Measurements from ENCODE around the gene MAP3K20. TPM values are rescaled to one million over a fixed set of nuclear protein-coding genes. Genes with fewer than 3 reads are reported as not detected.

The MAP3K20 gene
- total and polyA plus RNA-seq, 2 of the 8 experiments (the other 6 are each of a cell fraction or from before 2014, with no cell fraction given): 3.1 to 11.1 TPM

DNA sequence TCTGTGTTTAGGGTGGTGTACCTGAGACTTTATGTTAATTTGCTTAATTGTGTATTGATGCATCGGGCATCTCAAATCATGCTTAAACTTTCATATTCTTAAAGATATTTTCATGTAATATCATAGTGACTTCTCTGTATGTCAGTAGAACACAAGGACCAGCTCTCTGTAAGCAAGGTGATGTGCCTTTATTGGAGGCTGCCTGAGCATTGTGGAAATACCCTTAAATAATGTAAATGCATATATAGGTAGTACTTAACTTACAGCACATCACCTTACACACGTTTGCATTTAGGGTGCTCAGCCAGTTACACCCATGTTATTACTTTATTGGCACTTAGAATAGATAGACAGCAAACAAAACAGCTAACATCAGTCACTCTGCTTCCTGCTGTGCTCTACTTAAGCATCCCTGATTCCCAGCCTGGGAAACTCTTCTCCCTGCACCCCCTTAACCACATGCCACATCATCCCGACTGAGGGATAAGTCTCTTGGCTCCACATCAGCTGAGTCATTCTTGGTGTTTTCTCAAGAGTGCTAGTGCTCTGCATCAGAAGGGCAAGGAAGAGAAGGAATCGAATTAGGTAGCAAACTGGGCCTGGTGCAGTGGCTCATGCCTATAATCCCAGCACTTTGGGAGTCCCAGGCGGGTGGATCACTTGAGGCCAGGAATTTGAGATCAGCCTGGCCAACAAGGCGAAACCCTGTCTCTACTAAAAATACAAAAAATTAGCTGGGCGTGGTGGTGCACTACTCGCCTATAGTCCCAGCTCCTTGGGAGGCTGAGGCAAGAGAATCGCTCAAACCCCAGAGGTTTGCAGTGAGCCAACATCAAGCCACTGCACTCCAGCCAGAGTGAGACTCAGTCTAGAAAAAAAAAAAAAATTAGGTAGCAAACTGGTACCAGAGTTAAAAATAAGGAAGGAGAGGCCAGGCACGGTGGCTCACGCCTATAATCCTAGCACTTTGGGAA lies 108.7 kb downstream of the MAP3K20 start:
- H3K56ac ChIP-seq (replicated peaks; ENCODE audit: insufficient read length, low read depth, low read length): no peak overlapping the region
- no peak overlapping the region for H2AK5ac ChIP-seq (ENCODE audit: low read depth, low read length)
- H2BK20ac ChIP-seq (ENCODE audit: low read length): no peak overlapping the region
- no peak overlapping the region for H3K4ac ChIP-seq (replicated peaks; ENCODE audit: insufficient read length, low read depth, low read length)
- H3K4me2 ChIP-seq (ENCODE audit: insufficient read depth in 1 of 2, low read depth in 2 of 2, low read length in 2 of 2): no peak overlapping the region
- H3K27ac ChIP-seq (ENCODE audit: low read depth, low read length): no peak overlapping the region
- no peak overlapping the region for H2BK120ac ChIP-seq (replicated peaks; ENCODE audit: low read depth, low read length)
- no peak overlapping the region for H3K23ac ChIP-seq (ENCODE audit: insufficient read length)
- no peak overlapping the region for H3K14ac ChIP-seq (ENCODE audit: insufficient read length)
- H3K23me2 ChIP-seq (ENCODE audit: low read depth, low read length): no peaks in the 10 kb centered on the region; the same call in 1 of the 2 replicates
- no peak overlapping the region; the same call in 1 of the 2 replicates for H4K8ac ChIP-seq (ENCODE audit: extremely low read depth, insufficient read depth, low read length)
- H3K27me3 ChIP-seq (replicated peaks in 1 of 4; ENCODE audit: control insufficient read depth in 3 of 4, extremely low read depth in 1 of 4, insufficient read depth in 3 of 4, low read length in 3 of 4): no peaks in the 10 kb centered on the region
- H2BK5ac ChIP-seq (ENCODE audit: low read depth, low read length): no peak overlapping the region
- peak; percentile 85 for FAIRE-seq
- H4K5ac ChIP-seq (ENCODE audit: insufficient read length, low read depth, low read length): no peak overlapping the region
- no peaks in the 10 kb centered on the region for H4K20me1 ChIP-seq (replicated peaks in 1 of 2; ENCODE audit: control insufficient read depth in 1 of 2, insufficient read depth in 2 of 2, low read length in 2 of 2)
- no peak overlapping the region for H2BK15ac ChIP-seq (ENCODE audit: low read length)
- 80% methylated on average over 11 of the region's 11 CpGs; no CpG with 5 or more reads in 1 of the 2 experiments for WGBS, 2 experiments (ENCODE audit: extremely low coverage in 1 of 2, insufficient coverage in 1 of 2, insufficient read length in 1 of 2, insufficient replicate concordance in 2 of 2, low coverage in 1 of 2, low lambda C conversion rate in 2 of 2, missing lambda C conversion rate in 1 of 2)
- H3K9me3 ChIP-seq (ENCODE audit: insufficient read depth in 2 of 2, low read depth in 1 of 2, low read length in 1 of 2): peaks cover 0 to 3% of the 10 kb centered on the region in 2 experiments; a peak in 1 of 4 replicates
- H3K79me2 ChIP-seq (ENCODE audit: control insufficient read depth in 1 of 2, insufficient read depth in 2 of 2, low read length in 2 of 2): no peaks in the 10 kb centered on the region
- no peak overlapping the region for H3K4me3 ChIP-seq (ENCODE audit: extremely low read depth in 1 of 4, insufficient read depth in 2 of 4, low read depth in 3 of 4, low read length in 4 of 4)
- H3K79me1 ChIP-seq (ENCODE audit: low read depth, low read length): no peaks in the 10 kb centered on the region
- no peak overlapping the region for H2AFZ ChIP-seq (ENCODE audit: low read length)
- POLR2A ChIA-PET (ENCODE audit: partially characterized antibody): interaction anchor here (0.7 to 1.0 kb wide), 2 partner anchors 14 to 33 kb away, joined by 3 read pairs; no protein-coding TSS in a partner anchor
- CTCF ChIA-PET (ENCODE audit: partially characterized antibody): interaction anchor here (0.7 to 1.8 kb wide), 4 partner anchors 23 to 156 kb away, joined by 3 to 7 read pairs (median 3); no protein-coding TSS in a partner anchor
- peaks cover 0 to 6% (median 1%) of the 10 kb centered on the region in 4 experiments; a peak in 1 of 7 replicates for H3K4me1 ChIP-seq (replicated peaks in 1 of 4; ENCODE audit: control insufficient read depth in 3 of 4, insufficient read depth in 4 of 4, low read length in 3 of 4)
- no peak overlapping the region for H4K91ac ChIP-seq (replicated peaks; ENCODE audit: insufficient read length, low read length)
- no peak overlapping the region for H3K9ac ChIP-seq (replicated peaks in 1 of 4; ENCODE audit: extremely low read depth in 1 of 4, low read depth in 3 of 4, low read length in 3 of 4)
- H3K36me3 ChIP-seq (ENCODE audit: control insufficient read depth in 2 of 4, insufficient read depth in 4 of 4, low read length in 3 of 4): no peaks in the 10 kb centered on the region
- no peak for DNase-seq (ENCODE audit: low read depth in 1 of 2, low spot score in 2 of 2)
- H2BK12ac ChIP-seq (ENCODE audit: low read depth, low read length): no peak overlapping the region; the same call in 1 of the 2 replicates
- H3K18ac ChIP-seq (ENCODE audit: extremely low read depth, low read length): no peak overlapping the region

All from H1 (cell line).